Measurements from ENCODE around the gene GIMAP2.

DNA sequence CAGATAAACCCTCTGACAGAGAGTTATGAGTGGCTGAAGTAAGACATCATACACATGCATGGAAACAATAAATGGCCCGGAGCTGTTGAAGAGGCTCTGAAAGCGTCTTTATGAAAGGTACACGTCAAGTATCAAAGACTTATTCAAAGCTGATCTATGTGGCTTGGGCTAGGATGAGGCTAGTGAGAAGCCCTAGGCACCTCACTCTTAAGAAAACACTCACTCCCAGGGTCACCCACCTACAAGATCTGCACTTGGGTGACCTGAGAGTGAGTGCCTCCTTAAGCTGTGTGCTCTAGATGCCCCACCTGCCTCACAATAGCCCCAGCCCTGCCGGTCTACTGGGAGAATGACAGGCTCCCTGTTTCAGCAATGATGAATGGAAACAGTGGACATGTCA is 29.8 kb downstream of the GIMAP2 start:
- TF ChIP-seq, protein P1, sequence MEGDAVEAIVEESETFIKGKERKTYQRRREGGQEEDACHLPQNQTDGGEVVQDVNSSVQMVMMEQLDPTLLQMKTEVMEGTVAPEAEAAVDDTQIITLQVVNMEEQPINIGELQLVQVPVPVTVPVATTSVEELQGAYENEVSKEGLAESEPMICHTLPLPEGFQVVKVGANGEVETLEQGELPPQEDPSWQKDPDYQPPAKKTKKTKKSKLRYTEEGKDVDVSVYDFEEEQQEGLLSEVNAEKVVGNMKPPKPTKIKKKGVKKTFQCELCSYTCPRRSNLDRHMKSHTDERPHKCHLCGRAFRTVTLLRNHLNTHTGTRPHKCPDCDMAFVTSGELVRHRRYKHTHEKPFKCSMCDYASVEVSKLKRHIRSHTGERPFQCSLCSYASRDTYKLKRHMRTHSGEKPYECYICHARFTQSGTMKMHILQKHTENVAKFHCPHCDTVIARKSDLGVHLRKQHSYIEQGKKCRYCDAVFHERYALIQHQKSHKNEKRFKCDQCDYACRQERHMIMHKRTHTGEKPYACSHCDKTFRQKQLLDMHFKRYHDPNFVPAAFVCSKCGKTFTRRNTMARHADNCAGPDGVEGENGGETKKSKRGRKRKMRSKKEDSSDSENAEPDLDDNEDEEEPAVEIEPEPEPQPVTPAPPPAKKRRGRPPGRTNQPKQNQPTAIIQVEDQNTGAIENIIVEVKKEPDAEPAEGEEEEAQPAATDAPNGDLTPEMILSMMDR (optimal IDR thresholded peaks at IDR 0.05 in 1 of 3, IDR thresholded peaks at IDR 0.05 in 1 of 3, conservative IDR thresholded peaks at IDR 0.05 in 1 of 3; ENCODE audit: extremely low read depth in 1 of 3, insufficient read depth in 2 of 3, low read length in 3 of 3): no peak
- TF ChIP-seq EZH2 (IDR thresholded peaks at IDR 0.05; ENCODE audit: low read length): no peak

Measured in keratinocyte (primary cell).